Liver (tissue), 9 donors: ENCODE data around the gene HIP1. TPM values are rescaled to one million over a fixed set of nuclear protein-coding genes. Genes with fewer than 3 reads are reported as not detected.

Source experiments
- DNase-seq: peaks from one replicate; pipeline ENCODE4 v3.0.0-alpha.2; 2017; ENCODE audit warnings: low spot score
- H3K27ac ChIP-seq, 2 donors: one replicate each; pipeline ENCODE4 v1.7.0; 2013; ENCODE audit warnings: inconsistent platforms in 2 of 2, low read length in 2 of 2, control low read depth in 1 of 2, low read depth in 1 of 2, mild to moderate bottlenecking in 1 of 2
- H3K27me3 ChIP-seq, 4 donors: one replicate each; pipeline versions ENCODE4 v1.6.1 to v1.7.0; 2013; ENCODE audit warnings: low read length in 3 of 4, inconsistent platforms in 1 of 4, mild to moderate bottlenecking in 1 of 4, moderate library complexity in 1 of 4; ENCODE audit not compliant: control insufficient read depth in 4 of 4, insufficient read depth in 4 of 4
- H3K36me3 ChIP-seq, 4 donors: one replicate each; pipeline versions ENCODE4 v1.6.1 to v1.7.0; 2013; ENCODE audit warnings: low read length in 3 of 4, mild to moderate bottlenecking in 3 of 4, low read depth in 1 of 4, moderate library complexity in 1 of 4; ENCODE audit not compliant: control insufficient read depth in 4 of 4, insufficient read depth in 3 of 4
- H3K4me1 ChIP-seq, 4 donors: one replicate each; pipeline versions ENCODE4 v1.6.1 to v1.7.0; 2013; ENCODE audit warnings: low read length in 3 of 4, mild to moderate bottlenecking in 3 of 4, moderate library complexity in 1 of 4; ENCODE audit not compliant: control insufficient read depth in 4 of 4, insufficient read depth in 4 of 4
- H3K4me3 ChIP-seq, 3 donors: one replicate each; pipeline versions ENCODE4 v1.6.1 to v1.7.0; 2013; ENCODE audit warnings: low read length in 3 of 3, control low read depth in 1 of 3, low read depth in 1 of 3, mild to moderate bottlenecking in 1 of 3
- H3K9ac ChIP-seq, 2 donors: one replicate each; pipeline ENCODE4 v1.7.0; 2013; ENCODE audit warnings: low read length in 2 of 2, mild to moderate bottlenecking in 2 of 2, moderate library complexity in 2 of 2, control low read depth in 1 of 2, low read depth in 1 of 2
- H3K9me3 ChIP-seq, 4 donors: one replicate each; pipeline versions ENCODE4 v1.6.1 to v1.7.0; 2013; ENCODE audit warnings: low read length in 3 of 4; ENCODE audit not compliant: control insufficient read depth in 4 of 4
- CTCF ChIP-seq: fragments of 150-350 bp; IDR thresholded peaks from 2 replicates; pipeline ENCODE4 v1.5.1; 2017; ENCODE audit warnings: improper control_type of control experiment, low read depth, low read length; ENCODE audit not compliant: missing input control
- EGR1 ChIP-seq, 2 donors: IDR thresholded peaks; 2 replicates each; pipeline ENCODE4 v1.6.1; 2016 to 2018; ENCODE audit warnings: antibody characterized with exemption in 2 of 2, low read depth in 2 of 2
- FOXA1 ChIP-seq: IDR thresholded peaks from 2 replicates; pipeline ENCODE4 v1.6.1; 2016; ENCODE audit warnings: antibody characterized with exemption
- FOXA2 ChIP-seq: IDR thresholded peaks from 2 replicates; pipeline ENCODE4 v1.6.1; 2016; ENCODE audit warnings: antibody characterized with exemption
- GABPA ChIP-seq, 2 donors: IDR thresholded peaks in 1 of 2; conservative IDR thresholded peaks in 1 of 2; 2 replicates each; pipeline ENCODE4 v1.6.1; 2016; ENCODE audit warnings: antibody characterized with exemption in 2 of 2, mild to moderate bottlenecking in 1 of 2, moderate library complexity in 1 of 2
- HNF4A ChIP-seq, 2 donors: conservative IDR thresholded peaks; 2 replicates each; pipeline ENCODE4 v1.6.1; 2016; ENCODE audit warnings: antibody characterized with exemption in 2 of 2, mild to moderate bottlenecking in 2 of 2
- HNF4G ChIP-seq: IDR thresholded peaks from 2 replicates; pipeline ENCODE4 v1.6.1; 2016; ENCODE audit warnings: antibody characterized with exemption
- JUND ChIP-seq, 2 donors: IDR thresholded peaks; 2 replicates each; pipeline ENCODE4 v1.6.1; 2016; ENCODE audit warnings: antibody characterized with exemption in 2 of 2
- MAX ChIP-seq: IDR thresholded peaks from 2 replicates; pipeline ENCODE4 v1.6.1; 2016; ENCODE audit warnings: antibody characterized with exemption
- NR2F2 ChIP-seq: IDR thresholded peaks from 2 replicates; pipeline ENCODE4 v1.6.1; 2016; ENCODE audit warnings: antibody characterized with exemption
- RAD21 ChIP-seq, 2 donors: IDR thresholded peaks; 2 replicates each; pipeline ENCODE4 v1.6.1; 2016; ENCODE audit warnings: antibody characterized with exemption in 2 of 2, mild to moderate bottlenecking in 2 of 2
- RXRA ChIP-seq, 2 donors: IDR thresholded peaks; 2 replicates each; pipeline ENCODE4 v1.6.1; 2017 to 2018; ENCODE audit warnings: antibody characterized with exemption in 2 of 2, mild to moderate bottlenecking in 1 of 2
- SP1 ChIP-seq: IDR thresholded peaks from 2 replicates; pipeline ENCODE4 v1.6.1; 2018; ENCODE audit warnings: antibody characterized with exemption, mild to moderate bottlenecking
- TAF1 ChIP-seq: conservative IDR thresholded peaks from 2 replicates; pipeline ENCODE4 v1.6.1; 2016; ENCODE audit warnings: antibody characterized with exemption, mild to moderate bottlenecking
- YY1 ChIP-seq: IDR thresholded peaks from 2 replicates; pipeline ENCODE4 v1.6.1; 2016; ENCODE audit warnings: antibody characterized with exemption, mild to moderate bottlenecking
- WGBS: extraction: QIAGEN DNeasy Blood & Tissue Kit; methylation state at CpG from one replicate; pipeline ENCODE4 v1.1.7; 2013; 5-methylcytosine and 5-hydroxymethylcytosine counted together
- polyA plus RNA-seq, 2 donors: library from polyadenylated mRNA; stranded (reverse) in 1 of 2; unstranded in 1 of 2; fragments of 200-250 nt in 1 of 2; fragments of >200 nt in 1 of 2; fragmentation: Nextera tagmentation in 1 of 2; extraction: Ambion mirVana in 1 of 2; gene quantifications; one replicate each; pipeline versions ENCODE4 v1.2.1 to v1.2.3, GENCODE V29; 2013 to 2015
- total RNA-seq, 2 donors: library from RNA; depleted of rRNA; stranded (reverse); fragments of >200 nt; gene quantifications; one replicate each; pipeline ENCODE4 v1.2.3, GENCODE V29; 2014
- TF ChIP-seq, protein P1 (sequence below): IDR thresholded peaks from 2 replicates; pipeline ENCODE4 v1.6.1; 2016; ENCODE audit warnings: antibody characterized with exemption
- TF ChIP-seq, protein P2 (sequence below): IDR thresholded peaks from 2 replicates; pipeline ENCODE4 v1.6.1; 2016; ENCODE audit warnings: antibody characterized with exemption
- TF ChIP-seq, protein P3 (sequence below): IDR thresholded peaks from 2 replicates; pipeline ENCODE4 v1.6.1; 2016; ENCODE audit warnings: antibody characterized with exemption, mild to moderate bottlenecking
- donor health status: healthy.
- donor health status: healthy.
- donor health status: healthy.
- donor health status: healthy.
- donor health status: healthy.

The HIP1 gene
- total and polyA plus RNA-seq, 4 donors: 3.8 to 13.6 (median 7.8) TPM

GRCh38 chr7:75614401-75614800, 124.3 kb downstream of the HIP1 start:
- WGBS: 76% methylated on average over 6 of the region's 6 CpGs

More at GRCh38 chr7:75614401-75614800, 124.3 kb downstream of the HIP1 start:
- DNase-seq: no peak
- H3K9ac ChIP-seq: no peak overlapping the region
- no peaks in the 10 kb centered on the region for H3K27me3 ChIP-seq
- no peak overlapping the region for H3K27ac ChIP-seq
- H3K9me3 ChIP-seq: no peaks in the 10 kb centered on the region
- no peaks in the 10 kb centered on the region for H3K36me3 ChIP-seq
- peaks cover 0 to 10% (median 4%) of the 10 kb centered on the region in 4 donors for H3K4me1 ChIP-seq
- no peak for TF ChIP-seq HNF4A (conservative IDR thresholded peaks at IDR 0.05)
- no peak for TF ChIP-seq FOXA2
- TF ChIP-seq TAF1: no peak
- no peak for TF ChIP-seq JUND (IDR thresholded peaks at IDR 0.05)
- TF ChIP-seq CTCF: no peak
- TF ChIP-seq, protein P1, sequence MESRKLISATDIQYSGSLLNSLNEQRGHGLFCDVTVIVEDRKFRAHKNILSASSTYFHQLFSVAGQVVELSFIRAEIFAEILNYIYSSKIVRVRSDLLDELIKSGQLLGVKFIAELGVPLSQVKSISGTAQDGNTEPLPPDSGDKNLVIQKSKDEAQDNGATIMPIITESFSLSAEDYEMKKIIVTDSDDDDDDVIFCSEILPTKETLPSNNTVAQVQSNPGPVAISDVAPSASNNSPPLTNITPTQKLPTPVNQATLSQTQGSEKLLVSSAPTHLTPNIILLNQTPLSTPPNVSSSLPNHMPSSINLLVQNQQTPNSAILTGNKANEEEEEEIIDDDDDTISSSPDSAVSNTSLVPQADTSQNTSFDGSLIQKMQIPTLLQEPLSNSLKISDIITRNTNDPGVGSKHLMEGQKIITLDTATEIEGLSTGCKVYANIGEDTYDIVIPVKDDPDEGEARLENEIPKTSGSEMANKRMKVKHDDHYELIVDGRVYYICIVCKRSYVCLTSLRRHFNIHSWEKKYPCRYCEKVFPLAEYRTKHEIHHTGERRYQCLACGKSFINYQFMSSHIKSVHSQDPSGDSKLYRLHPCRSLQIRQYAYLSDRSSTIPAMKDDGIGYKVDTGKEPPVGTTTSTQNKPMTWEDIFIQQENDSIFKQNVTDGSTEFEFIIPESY: no peak
- TF ChIP-seq, protein P2, sequence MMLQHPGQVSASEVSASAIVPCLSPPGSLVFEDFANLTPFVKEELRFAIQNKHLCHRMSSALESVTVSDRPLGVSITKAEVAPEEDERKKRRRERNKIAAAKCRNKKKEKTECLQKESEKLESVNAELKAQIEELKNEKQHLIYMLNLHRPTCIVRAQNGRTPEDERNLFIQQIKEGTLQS: no peak
- TF ChIP-seq YY1: no peak
- no peak for TF ChIP-seq MAX
- no peak for TF ChIP-seq RXRA (IDR thresholded peaks at IDR 0.05)
- no peak for TF ChIP-seq EGR1 (IDR thresholded peaks at IDR 0.05; ENCODE audit: low read depth in 2 of 2)
- TF ChIP-seq, protein P3, sequence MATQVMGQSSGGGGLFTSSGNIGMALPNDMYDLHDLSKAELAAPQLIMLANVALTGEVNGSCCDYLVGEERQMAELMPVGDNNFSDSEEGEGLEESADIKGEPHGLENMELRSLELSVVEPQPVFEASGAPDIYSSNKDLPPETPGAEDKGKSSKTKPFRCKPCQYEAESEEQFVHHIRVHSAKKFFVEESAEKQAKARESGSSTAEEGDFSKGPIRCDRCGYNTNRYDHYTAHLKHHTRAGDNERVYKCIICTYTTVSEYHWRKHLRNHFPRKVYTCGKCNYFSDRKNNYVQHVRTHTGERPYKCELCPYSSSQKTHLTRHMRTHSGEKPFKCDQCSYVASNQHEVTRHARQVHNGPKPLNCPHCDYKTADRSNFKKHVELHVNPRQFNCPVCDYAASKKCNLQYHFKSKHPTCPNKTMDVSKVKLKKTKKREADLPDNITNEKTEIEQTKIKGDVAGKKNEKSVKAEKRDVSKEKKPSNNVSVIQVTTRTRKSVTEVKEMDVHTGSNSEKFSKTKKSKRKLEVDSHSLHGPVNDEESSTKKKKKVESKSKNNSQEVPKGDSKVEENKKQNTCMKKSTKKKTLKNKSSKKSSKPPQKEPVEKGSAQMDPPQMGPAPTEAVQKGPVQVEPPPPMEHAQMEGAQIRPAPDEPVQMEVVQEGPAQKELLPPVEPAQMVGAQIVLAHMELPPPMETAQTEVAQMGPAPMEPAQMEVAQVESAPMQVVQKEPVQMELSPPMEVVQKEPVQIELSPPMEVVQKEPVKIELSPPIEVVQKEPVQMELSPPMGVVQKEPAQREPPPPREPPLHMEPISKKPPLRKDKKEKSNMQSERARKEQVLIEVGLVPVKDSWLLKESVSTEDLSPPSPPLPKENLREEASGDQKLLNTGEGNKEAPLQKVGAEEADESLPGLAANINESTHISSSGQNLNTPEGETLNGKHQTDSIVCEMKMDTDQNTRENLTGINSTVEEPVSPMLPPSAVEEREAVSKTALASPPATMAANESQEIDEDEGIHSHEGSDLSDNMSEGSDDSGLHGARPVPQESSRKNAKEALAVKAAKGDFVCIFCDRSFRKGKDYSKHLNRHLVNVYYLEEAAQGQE: no peak
- TF ChIP-seq RAD21 (IDR thresholded peaks at IDR 0.05): no peak
- no peak for TF ChIP-seq SP1
- TF ChIP-seq GABPA (IDR thresholded peaks at IDR 0.05 in 1 of 2, conservative IDR thresholded peaks at IDR 0.05 in 1 of 2): no peak
- no peak for TF ChIP-seq NR2F2
- no peak for TF ChIP-seq FOXA1
- no peak for TF ChIP-seq HNF4G
- no peak overlapping the region for H3K4me3 ChIP-seq
